Coronary artery (tissue), 2 donors: ENCODE measurements around the gene UBXN7.
A peak's percentile ranks its signal among the peaks of the same experiment; 100 is the strongest.
"Not testable (repeated sequence)": the region's sequence is repeated elsewhere in the genome, so short reads cannot be mapped to it uniquely, and the experiment has no call there.

Experiments used
- DNase-seq: peaks from one replicate; pipeline ENCODE4 v3.0.0-alpha.2; 2017; ENCODE audit warnings: low spot score
- H3K27ac ChIP-seq, 2 donors: fragments of 200-600 bp; sonication (generic); one replicate each; pipeline ENCODE4 v1.5.1; 2016 to 2019
- H3K4me3 ChIP-seq: fragments of 200-600 bp; sonication (generic); 2 replicates; pipeline ENCODE4 v1.5.1; 2016; ENCODE audit warnings: mild to moderate bottlenecking, moderate library complexity
- TF ChIP-seq, protein P1 (sequence below): fragments of 200-600 bp; sonication (generic); IDR thresholded peaks from one replicate; pipeline ENCODE4 v1.5.1; 2019; ENCODE audit warnings: antibody characterized with exemption

UBXN7 gene

DNA sequence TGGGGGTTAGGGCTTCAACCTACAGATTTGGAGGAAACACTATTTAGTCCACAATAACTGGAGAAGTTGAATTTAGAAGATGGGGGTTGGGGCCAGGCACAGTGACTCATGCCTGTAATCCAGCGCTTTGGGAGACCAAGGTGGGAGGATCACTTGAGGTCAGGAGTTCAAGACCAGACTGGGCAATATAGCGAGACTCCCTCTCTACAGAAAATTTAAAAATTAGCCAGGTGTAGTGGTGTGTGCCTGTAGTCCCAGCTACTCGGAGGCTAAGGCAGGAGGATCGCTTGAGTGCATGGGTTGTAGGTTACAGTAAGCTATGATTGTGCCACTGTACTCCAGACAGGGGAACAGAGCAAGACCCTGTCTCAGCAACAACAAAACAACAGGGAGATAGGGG is 109.2 kb downstream of the UBXN7 start:
- Histone ChIP-seq H3K4me3 (no peak overlapping the region), H3K27ac (no peak overlapping the region)
- TF ChIP-seq, protein P1, sequence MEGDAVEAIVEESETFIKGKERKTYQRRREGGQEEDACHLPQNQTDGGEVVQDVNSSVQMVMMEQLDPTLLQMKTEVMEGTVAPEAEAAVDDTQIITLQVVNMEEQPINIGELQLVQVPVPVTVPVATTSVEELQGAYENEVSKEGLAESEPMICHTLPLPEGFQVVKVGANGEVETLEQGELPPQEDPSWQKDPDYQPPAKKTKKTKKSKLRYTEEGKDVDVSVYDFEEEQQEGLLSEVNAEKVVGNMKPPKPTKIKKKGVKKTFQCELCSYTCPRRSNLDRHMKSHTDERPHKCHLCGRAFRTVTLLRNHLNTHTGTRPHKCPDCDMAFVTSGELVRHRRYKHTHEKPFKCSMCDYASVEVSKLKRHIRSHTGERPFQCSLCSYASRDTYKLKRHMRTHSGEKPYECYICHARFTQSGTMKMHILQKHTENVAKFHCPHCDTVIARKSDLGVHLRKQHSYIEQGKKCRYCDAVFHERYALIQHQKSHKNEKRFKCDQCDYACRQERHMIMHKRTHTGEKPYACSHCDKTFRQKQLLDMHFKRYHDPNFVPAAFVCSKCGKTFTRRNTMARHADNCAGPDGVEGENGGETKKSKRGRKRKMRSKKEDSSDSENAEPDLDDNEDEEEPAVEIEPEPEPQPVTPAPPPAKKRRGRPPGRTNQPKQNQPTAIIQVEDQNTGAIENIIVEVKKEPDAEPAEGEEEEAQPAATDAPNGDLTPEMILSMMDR: no peak
- DNase-seq: no peak

GRCh38 chr3:196321162-196321561 is 111.1 kb downstream of the UBXN7 start:
- Histone ChIP-seq H3K27ac (no peak overlapping the region), H3K4me3 (no peak overlapping the region)
- DNase-seq: no peak
- TF ChIP-seq, protein P1: no peak

DNA sequence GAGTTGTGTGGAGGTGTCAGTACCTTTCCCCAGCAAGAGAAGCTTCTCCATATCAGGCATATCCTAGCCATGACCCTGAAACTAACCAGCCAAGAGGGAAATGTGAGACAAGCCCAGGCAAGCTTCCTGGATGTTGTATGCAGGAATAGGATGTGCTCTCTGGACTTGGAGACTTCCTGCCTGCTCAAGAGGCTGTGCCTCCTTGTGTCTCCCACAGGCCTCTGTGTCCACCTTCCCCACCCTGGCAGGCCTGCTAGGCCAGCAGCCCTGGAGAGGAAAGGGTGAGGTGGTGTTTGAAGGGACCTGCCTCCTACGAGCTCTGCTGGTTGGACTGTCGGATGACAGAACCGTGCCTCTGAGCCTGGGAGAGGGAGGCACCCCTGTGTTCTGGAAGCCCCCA is 112.1 kb downstream of the UBXN7 start:
- no peak for DNase-seq
- Histone ChIP-seq H3K27ac (no peak overlapping the region), H3K4me3 (no peak overlapping the region)
- TF ChIP-seq, protein P1: no peak

DNA sequence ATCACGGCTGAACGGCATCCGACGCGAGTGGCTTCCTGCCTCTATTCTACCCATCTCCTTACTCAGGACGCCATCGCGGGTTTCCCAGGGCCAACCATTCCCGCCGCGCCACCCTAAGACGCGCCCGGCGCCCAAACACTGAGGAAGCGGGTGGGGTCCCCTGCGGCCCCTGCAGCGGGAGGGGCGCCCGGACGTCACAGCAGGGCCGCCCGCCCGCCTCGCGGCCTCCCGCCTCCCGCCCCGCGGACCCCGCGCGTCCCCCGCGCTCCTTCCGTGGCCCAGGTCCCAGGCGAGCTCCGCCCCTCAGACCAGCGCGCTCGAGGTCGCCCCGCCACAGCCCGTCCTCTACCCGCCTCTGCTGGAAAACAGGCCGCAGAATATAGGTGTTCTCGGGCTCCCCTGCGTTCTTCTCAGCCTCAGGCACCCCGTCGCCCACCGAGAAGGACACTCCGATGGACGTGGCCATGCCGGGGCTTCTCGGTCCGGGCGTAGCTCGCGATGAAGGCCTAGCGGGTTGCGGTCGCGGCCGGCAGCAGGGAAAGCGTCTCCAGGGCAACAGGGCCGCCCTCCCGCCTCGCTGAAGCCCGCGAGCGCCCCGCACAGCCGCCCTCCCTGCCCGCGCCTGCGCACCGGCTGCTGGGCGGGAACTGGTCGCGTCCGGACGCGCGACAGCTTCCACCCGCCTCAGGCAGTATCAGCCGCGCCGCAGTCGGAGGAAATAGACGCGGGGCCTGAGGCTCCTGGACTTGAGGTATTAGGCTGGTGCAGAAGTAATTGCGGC is 114.3 kb downstream of the UBXN7 start, which contains the start of gene DYNLT2B:
TSS of gene DYNLT2B (minus strand) at position 554 of the 781 bp plus-strand sequence. CDS start at position 466, 88 bp downstream.
- peak; percentile 88 for DNase-seq
- Histone ChIP-seq H3K27ac (peak within 1 kb of the TSS; percentile 90 to 94), H3K4me3 (peak within 1 kb of the TSS; percentile 91)
- TF ChIP-seq, protein P1: no peak

DNA sequence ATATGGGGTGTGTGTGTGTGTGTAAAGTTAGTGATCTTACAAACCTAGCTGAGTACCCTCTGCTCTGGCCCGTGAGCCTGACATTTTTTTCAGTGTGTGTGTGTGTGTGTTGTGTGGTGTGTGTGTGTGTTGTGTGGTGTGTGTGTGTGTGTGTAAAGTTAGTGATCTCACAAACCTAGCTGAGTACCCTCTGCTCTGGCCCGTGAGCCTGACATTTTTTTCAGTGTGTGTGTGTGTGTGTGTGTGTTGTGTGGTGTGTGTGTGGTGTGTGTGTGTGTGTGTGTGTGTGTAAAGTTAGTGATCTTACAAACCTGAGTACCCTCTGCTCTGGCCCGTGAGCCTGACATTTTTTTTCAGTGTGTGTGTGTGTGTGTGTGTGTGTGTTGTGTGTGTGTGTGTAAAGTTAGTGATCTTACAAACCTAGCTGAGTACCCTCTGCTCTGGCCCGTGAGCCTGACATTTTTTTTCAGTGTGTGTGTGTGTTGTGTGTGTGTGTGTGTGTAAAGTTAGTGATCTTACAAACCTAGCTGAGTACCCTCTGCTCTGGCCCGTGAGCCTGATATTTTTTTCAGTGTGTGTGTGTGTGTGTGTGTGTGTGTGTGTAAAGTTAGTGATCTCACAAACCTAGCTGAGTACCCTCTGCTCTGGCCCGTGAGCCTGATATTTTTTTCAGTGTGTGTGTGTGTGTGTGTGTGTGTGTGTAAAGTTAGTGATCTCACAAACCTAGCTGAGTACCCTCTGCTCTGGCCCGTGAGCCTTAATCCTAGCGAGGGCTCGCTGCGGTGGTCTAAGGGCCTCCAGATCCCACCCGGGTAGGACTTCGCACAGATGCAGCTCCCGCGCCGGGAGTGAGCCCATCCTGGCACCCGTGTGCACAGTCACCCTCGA is 115.2 kb downstream of the UBXN7 start:
- Histone ChIP-seq H3K4me3 (peak overlapping the region; percentile 91), H3K27ac (peak overlapping the region; percentile 90 to 94)
- not testable (repeated sequence) for DNase-seq

DNA sequence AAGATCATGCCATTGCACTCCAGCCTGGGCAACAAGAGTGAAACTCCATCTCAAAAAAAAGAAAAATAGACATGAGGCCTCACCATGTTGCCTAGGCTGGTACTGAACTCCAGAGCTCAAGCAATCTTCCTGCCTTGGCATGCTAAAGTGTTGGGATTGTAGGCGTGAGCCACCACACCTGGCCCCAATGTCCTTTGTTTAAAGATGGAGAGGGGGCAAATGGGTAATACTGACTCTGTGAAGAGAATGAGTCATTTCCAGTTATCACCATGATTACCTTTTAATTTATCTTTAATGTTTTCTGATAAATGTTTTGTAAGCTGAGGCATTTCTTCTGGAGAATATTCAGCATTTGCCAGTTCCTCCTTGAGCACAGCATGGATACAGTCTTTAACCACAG is 116.4 kb downstream of the UBXN7 start:
- DNase-seq: no peak
- Histone ChIP-seq H3K4me3 (no peak overlapping the region), H3K27ac (no peak overlapping the region)
- TF ChIP-seq, protein P1: no peak

DNA sequence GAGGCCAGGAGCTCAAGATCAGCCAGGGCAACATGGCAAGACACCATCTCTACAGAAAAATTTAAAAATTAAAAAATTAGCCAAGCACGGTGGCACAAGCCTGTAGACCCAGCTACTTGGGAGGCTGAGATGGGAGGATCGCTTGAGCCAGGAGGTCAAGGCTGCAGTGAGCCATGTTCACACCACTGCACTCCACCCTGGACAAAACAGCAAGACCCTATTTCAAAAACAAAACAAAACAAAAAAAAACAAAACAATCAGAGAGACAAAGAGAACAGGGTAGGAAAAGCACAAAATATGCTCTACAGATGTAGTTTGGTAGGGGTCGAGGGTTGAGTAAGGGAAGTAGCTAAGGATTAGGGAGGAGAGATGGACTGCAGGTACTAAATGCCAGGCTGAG is 117.6 kb downstream of the UBXN7 start:
- Histone ChIP-seq H3K4me3 (no peak overlapping the region), H3K27ac (no peak overlapping the region)
- no peak for DNase-seq
- TF ChIP-seq, protein P1: no peak

DNA sequence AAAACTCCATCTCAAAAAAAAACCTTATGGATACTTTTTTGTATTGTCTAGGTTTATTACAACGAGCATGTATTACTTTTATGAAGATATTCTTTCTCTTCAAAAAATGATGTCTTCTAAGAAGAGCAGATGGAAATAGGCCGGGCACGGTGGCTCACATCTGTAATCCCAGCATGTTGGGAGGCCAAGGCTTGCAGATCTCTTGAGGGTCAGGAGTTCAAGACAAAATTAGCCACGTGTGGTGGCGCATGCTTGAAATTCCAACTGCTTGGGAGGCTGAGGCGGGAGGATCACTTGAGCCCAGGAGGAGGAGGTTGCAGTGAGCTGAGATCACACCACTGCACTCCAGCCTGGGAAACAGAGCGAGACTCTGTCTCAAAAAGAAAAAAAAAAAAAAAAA is 118.1 kb downstream of the UBXN7 start:
- not testable (repeated sequence) for H3K4me3 ChIP-seq, H3K27ac ChIP-seq, DNase-seq

DNA sequence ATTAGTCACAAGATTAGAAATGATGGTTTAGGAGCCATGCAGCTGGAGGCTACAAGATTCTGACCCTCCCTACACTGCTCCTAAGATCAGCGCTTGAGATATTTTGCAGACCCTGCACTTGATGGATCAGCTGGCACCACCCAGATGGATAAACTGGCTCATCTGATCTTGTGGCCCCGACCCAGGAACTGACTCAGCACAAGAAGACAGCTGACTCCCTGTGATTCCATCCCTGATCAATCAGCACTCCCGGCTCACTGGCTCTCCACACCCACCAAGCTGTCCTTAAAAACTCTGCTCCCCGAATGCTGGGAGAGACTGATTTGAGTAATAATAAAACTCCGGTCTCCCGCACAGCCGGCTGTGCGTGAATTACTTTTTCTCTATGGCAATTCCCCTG is 129.3 kb downstream of the UBXN7 start:
- H3K27ac ChIP-seq, H3K4me3 ChIP-seq, DNase-seq: not testable (repeated sequence)

- not testable (repeated sequence) for H3K4me3 ChIP-seq, DNase-seq, H3K27ac ChIP-seq
Observed at GRCh38 chr3:196302551-196302950, 129.7 kb downstream of the UBXN7 start.
